ENCODE results near the gene ECE1. TPM values are rescaled to one million over a fixed set of nuclear protein-coding genes. Genes with fewer than 3 reads are reported as not detected.

ECE1 gene
- total RNA-seq, 2 experiments from 2014 or later, result 70.9 to 72.5 TPM

- CTCF ChIA-PET, result interaction anchor here (1.0 to 5.7 kb wide), 7 partner anchors 11 to 96 kb away, joined by 3 to 162 read pairs (median 46); partner anchors contain the start of gene ECE1
- POLR2A ChIA-PET, result no interaction called here
- no peaks in the 10 kb centered on the region for H3K27me3 Mint-ChIP-seq (ENCODE audit: low read depth)
- H3K36me3 Mint-ChIP-seq (ENCODE audit: low read depth), result peaks cover 51% of the 10 kb centered on the region
- H3K27ac Mint-ChIP-seq, result no peak overlapping the region
- DNase-seq (no peak), ATAC-seq (no peak)
- peaks cover 14% of the 10 kb centered on the region for H3K4me1 Mint-ChIP-seq (ENCODE audit: low read depth)
- no peak overlapping the region for H3K4me3 Mint-ChIP-seq
- no peaks in the 10 kb centered on the region for H3K9me3 Mint-ChIP-seq (ENCODE audit: insufficient read depth)
These were observed 17.7 kb downstream of the ECE1 start for GRCh38 chr1:21272540-21272939.

- H3K4me3 Mint-ChIP-seq, result no peak overlapping the region
- H3K27ac Mint-ChIP-seq, result peak overlapping the region; percentile 55
- ATAC-seq, result no peak
- H3K27me3 Mint-ChIP-seq (ENCODE audit: low read depth), result no peaks in the 10 kb centered on the region
- no peaks in the 10 kb centered on the region for H3K9me3 Mint-ChIP-seq (ENCODE audit: insufficient read depth)
- H3K36me3 Mint-ChIP-seq (ENCODE audit: low read depth), result peaks cover 58% of the 10 kb centered on the region
- H3K4me1 Mint-ChIP-seq (ENCODE audit: low read depth), result peaks cover 14% of the 10 kb centered on the region
- POLR2A ChIA-PET, result interaction anchor here (0.6 to 2.3 kb wide), 2 partner anchors 9 to 22 kb away, joined by 3 to 11 read pairs; no protein-coding TSS in a partner anchor
- CTCF ChIA-PET, result interaction anchor here (1.0 to 5.7 kb wide), 13 partner anchors 12 to 97 kb away, joined by 3 to 162 read pairs (median 26); partner anchors contain the start of gene ECE1
- no peak for DNase-seq
These were observed 18.7 kb downstream of the ECE1 start for GRCh38 chr1:21271550-21271949.

- peaks cover 14% of the 10 kb centered on the region for H3K4me1 Mint-ChIP-seq (ENCODE audit: low read depth)
- peak; percentile 85 for DNase-seq
- POLR2A ChIA-PET, result interaction anchor here (1.0 to 2.3 kb wide), 2 partner anchors 10 to 23 kb away, joined by 3 to 11 read pairs; no protein-coding TSS in a partner anchor
- H3K27me3 Mint-ChIP-seq (ENCODE audit: low read depth), result no peaks in the 10 kb centered on the region
- H3K36me3 Mint-ChIP-seq (ENCODE audit: low read depth), result peaks cover 56% of the 10 kb centered on the region
- no peaks in the 10 kb centered on the region for H3K9me3 Mint-ChIP-seq (ENCODE audit: insufficient read depth)
- no peak overlapping the region for H3K27ac Mint-ChIP-seq
- ATAC-seq, result peak; percentile 89
- CTCF ChIA-PET, result interaction anchor here (0.6 to 5.7 kb wide), 41 partner anchors 12 to 1001 kb away, joined by 3 to 162 read pairs (median 9); partner anchors contain the start of gene ECE1
- no peak overlapping the region for H3K4me3 Mint-ChIP-seq
These were observed 20.1 kb downstream of the ECE1 start for GRCh38 chr1:21270086-21270689.

GRCh38 chr1:21269461-21270085 is 20.7 kb downstream of the ECE1 start:
- POLR2A ChIA-PET, result interaction anchor here (1.0 kb wide), 1 partner anchor 11 kb away, joined by 3 read pairs; no protein-coding TSS in a partner anchor
- H3K27ac Mint-ChIP-seq, result peak overlapping the region; percentile 25
- CTCF ChIA-PET, result interaction anchor here (0.9 to 5.7 kb wide), 33 partner anchors 11 to 478 kb away, joined by 3 to 162 read pairs (median 12); partner anchors contain the start of gene ECE1
- DNase-seq (no peak), ATAC-seq (no peak)
- peaks cover 16% of the 10 kb centered on the region for H3K4me1 Mint-ChIP-seq (ENCODE audit: low read depth)
- H3K36me3 Mint-ChIP-seq (ENCODE audit: low read depth), result peaks cover 61% of the 10 kb centered on the region
- H3K9me3 Mint-ChIP-seq (ENCODE audit: insufficient read depth), result no peaks in the 10 kb centered on the region
- no peaks in the 10 kb centered on the region for H3K27me3 Mint-ChIP-seq (ENCODE audit: low read depth)
- no peak overlapping the region for H3K4me3 Mint-ChIP-seq

GRCh38 chr1:21268281-21269239 is 21.7 kb downstream of the ECE1 start:
- ChIA-PET CTCF (interaction anchor here (0.9 to 5.7 kb wide), 15 partner anchors 10 to 100 kb away, joined by 3 to 162 read pairs (median 18); partner anchors contain the start of gene ECE1), POLR2A (no interaction called here)
- no peak for DNase-seq

GRCh38 chr1:21267191-21268077 is 22.8 kb downstream of the ECE1 start:
- no peaks in the 10 kb centered on the region for H3K27me3 Mint-ChIP-seq (ENCODE audit: low read depth)
- DNase-seq (no peak), ATAC-seq (no peak)
- peaks cover 58% of the 10 kb centered on the region for H3K36me3 Mint-ChIP-seq (ENCODE audit: low read depth)
- H3K4me1 Mint-ChIP-seq (ENCODE audit: low read depth), result peaks cover 26% of the 10 kb centered on the region
- H3K4me3 Mint-ChIP-seq, result no peak overlapping the region
- ChIA-PET CTCF (interaction anchor here (1.8 to 5.2 kb wide), 3 partner anchors 16 to 57 kb away, joined by 7 to 152 read pairs (median 41); no protein-coding TSS in a partner anchor), POLR2A (no interaction called here)
- H3K9me3 Mint-ChIP-seq (ENCODE audit: insufficient read depth), result no peaks in the 10 kb centered on the region
- H3K27ac Mint-ChIP-seq, result no peak overlapping the region

More at GRCh38 chr1:21268281-21269239, 21.7 kb downstream of the ECE1 start:
- H3K27ac Mint-ChIP-seq, result no peak overlapping the region
- no peak for ATAC-seq
- H3K36me3 Mint-ChIP-seq (ENCODE audit: low read depth), result peaks cover 61% of the 10 kb centered on the region
- H3K27me3 Mint-ChIP-seq (ENCODE audit: low read depth), result no peaks in the 10 kb centered on the region
- peaks cover 19% of the 10 kb centered on the region for H3K4me1 Mint-ChIP-seq (ENCODE audit: low read depth)
- no peak overlapping the region for H3K4me3 Mint-ChIP-seq
- no peaks in the 10 kb centered on the region for H3K9me3 Mint-ChIP-seq (ENCODE audit: insufficient read depth)

- peaks cover 54% of the 10 kb centered on the region for H3K36me3 Mint-ChIP-seq (ENCODE audit: low read depth)
- no peaks in the 10 kb centered on the region for H3K9me3 Mint-ChIP-seq (ENCODE audit: insufficient read depth)
- H3K4me3 Mint-ChIP-seq, result no peak overlapping the region
- POLR2A ChIA-PET, result no interaction called here
- peaks cover 36% of the 10 kb centered on the region for H3K4me1 Mint-ChIP-seq (ENCODE audit: low read depth)
- H3K27me3 Mint-ChIP-seq (ENCODE audit: low read depth), result no peaks in the 10 kb centered on the region
- H3K27ac Mint-ChIP-seq, result no peak overlapping the region
- CTCF ChIA-PET, result no interaction called here
- DNase-seq (no peak), ATAC-seq (no peak)
These were observed 24.0 kb downstream of the ECE1 start for GRCh38 chr1:21266119-21266774.

GRCh38 chr1:21265644-21266043 is 24.6 kb downstream of the ECE1 start:
- Mint-ChIP-seq H3K27ac (no peak overlapping the region), H3K36me3 (ENCODE audit: low read depth) (peaks cover 54% of the 10 kb centered on the region), H3K4me1 (ENCODE audit: low read depth) (peaks cover 41% of the 10 kb centered on the region), H3K27me3 (ENCODE audit: low read depth) (no peaks in the 10 kb centered on the region), H3K4me3 (no peak overlapping the region), H3K9me3 (ENCODE audit: insufficient read depth) (no peaks in the 10 kb centered on the region)
- CTCF ChIA-PET, result no interaction called here
- POLR2A ChIA-PET, result no interaction called here
- DNase-seq (no peak), ATAC-seq (no peak)

- Mint-ChIP-seq H3K4me3 (no peak overlapping the region), H3K36me3 (ENCODE audit: low read depth) (peaks cover 53% of the 10 kb centered on the region), H3K4me1 (ENCODE audit: low read depth) (peaks cover 41% of the 10 kb centered on the region), H3K27me3 (ENCODE audit: low read depth) (no peaks in the 10 kb centered on the region), H3K9me3 (ENCODE audit: insufficient read depth) (no peaks in the 10 kb centered on the region), H3K27ac (peak overlapping the region; percentile 62)
- ATAC-seq, result no peak
- CTCF ChIA-PET, result no interaction called here
- POLR2A ChIA-PET, result no interaction called here
- DNase-seq, result no peak
These were observed 25.4 kb downstream of the ECE1 start for GRCh38 chr1:21264898-21265297.

GRCh38 chr1:21263653-21264225 is 26.5 kb downstream of the ECE1 start:
- Mint-ChIP-seq H3K36me3 (ENCODE audit: low read depth) (peaks cover 51% of the 10 kb centered on the region), H3K27me3 (ENCODE audit: low read depth) (no peaks in the 10 kb centered on the region), H3K27ac (no peak overlapping the region), H3K4me3 (no peak overlapping the region), H3K4me1 (ENCODE audit: low read depth) (peaks cover 51% of the 10 kb centered on the region), H3K9me3 (ENCODE audit: insufficient read depth) (no peaks in the 10 kb centered on the region)
- CTCF ChIA-PET, result no interaction called here
- ATAC-seq, result no peak
- POLR2A ChIA-PET, result no interaction called here
- no peak for DNase-seq

Data from activated CD8-positive, alpha-beta T cell treated with anti-CD3 and anti-CD28 coated beads, Interleukin-2, amount 10 ng/mL, durations not matched to agents 7 days and 5 days (primary cell).